ENCODE measurements around the gene TMEM37.

TMEM37 gene

DNA sequence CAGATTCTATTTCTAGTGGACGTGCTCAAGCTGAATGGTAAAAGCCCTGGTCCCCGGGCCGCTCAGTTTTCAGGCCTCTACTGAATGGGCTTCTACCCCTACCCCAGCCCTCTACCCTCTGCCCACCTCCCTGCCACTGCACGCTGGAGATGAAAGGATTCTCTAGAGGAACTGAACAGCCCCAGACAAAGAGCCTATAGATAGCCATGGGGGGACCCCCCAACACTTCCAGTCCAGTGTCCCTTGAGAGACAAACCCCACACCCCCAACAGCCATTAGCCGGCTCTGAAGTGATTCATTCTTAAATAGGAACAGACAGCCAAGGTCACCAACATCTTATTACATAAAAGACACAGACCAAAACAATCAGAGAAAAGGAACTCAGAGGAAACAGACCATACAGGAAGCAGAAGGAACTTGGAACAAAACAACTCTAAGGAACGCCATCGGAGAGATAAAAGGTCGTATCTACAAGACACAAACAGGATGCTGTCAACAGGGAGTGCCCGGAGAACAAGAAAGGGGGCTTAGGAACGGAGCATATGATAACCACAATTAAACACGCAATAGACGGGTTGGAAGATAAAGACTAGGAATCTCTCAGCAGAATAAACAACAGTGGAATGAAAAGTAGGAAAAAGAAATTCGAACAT, 23.5 kb downstream of the TMEM37 start:
- DNase-seq (ENCODE audit: low spot score), result no peak

GRCh38 chr2:119460076-119460475, 28.4 kb downstream of the TMEM37 start:
- DNase-seq (ENCODE audit: low spot score), result no peak

- no peak for DNase-seq (ENCODE audit: low spot score)
Observed at GRCh38 chr2:119461811-119462210, 30.2 kb downstream of the TMEM37 start.

- DNase-seq (ENCODE audit: low spot score), result no peak
Observed at GRCh38 chr2:119462574-119462973, 30.9 kb downstream of the TMEM37 start.

GRCh38 chr2:119463136-119463535, 31.5 kb downstream of the TMEM37 start:
- no peak for DNase-seq (ENCODE audit: low spot score)

GRCh38 chr2:119463990-119464389, 32.3 kb downstream of the TMEM37 start:
- no peak for DNase-seq (ENCODE audit: low spot score)

GRCh38 chr2:119464981-119465380, 33.3 kb downstream of the TMEM37 start:
- DNase-seq (ENCODE audit: low spot score), result no peak

DNA sequence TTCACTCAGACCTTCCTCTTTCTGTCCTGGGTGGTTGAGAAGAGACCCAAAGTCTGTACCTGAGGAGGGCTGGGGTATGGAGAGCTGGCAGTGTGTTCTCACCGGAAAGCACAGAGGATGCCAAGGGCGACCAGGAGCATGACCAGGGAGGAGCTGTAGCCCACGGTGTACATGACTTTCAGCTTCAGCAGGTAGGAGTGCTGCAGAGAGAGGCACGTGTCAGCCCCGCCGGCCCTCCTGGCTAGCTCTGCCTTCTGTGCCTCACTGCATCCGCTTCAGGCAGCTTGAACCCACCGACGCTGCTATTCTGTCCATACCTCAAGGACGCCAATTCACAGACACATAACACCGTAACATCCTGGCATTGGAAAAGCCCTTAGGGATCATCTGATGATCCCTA, 34.0 kb downstream of the TMEM37 start:
- no peak for DNase-seq (ENCODE audit: low spot score)

DNA sequence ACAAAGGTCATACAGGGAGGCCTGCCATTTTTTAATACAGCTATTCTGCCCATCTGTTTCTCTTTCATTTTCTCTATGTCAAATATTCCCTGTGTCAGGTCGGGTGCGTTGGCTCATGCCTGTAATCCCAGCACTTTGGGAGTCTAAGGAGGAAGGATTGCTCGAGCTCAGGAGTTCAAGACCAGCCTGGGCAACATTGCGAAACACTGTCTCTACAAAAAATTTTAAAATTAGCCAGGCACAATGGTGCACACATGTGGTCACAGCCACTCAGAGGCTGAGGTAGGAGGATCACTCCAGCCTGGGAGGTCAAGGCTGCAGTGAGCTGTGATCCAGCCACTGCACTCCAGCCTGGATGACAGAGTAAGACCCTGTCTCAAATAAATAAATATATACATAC, 34.7 kb downstream of the TMEM37 start:
- DNase-seq (ENCODE audit: low spot score), result no peak

GRCh38 chr2:119468154-119468955, 36.7 kb downstream of the TMEM37 start:
- DNase-seq (ENCODE audit: low spot score), result no peak

DNA sequence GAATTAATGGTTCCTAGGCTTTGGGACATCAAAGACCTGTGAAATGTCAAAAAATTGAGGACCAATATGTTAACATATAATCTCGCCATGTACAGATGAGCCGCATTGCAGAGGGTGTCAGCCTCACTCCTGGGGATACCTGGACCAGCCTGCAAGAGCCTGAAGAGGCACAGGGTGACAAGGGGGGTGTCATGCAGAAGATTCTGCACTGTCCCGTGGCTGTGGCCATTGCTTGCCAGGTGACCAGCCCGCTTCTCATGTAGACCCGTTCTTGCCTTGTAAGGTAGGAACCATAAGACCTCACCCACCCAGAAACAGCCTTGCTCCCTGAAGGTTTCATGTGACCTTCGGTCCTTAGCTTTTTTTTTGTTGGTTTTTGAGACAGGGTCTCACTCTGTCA, 37.5 kb downstream of the TMEM37 start:
- DNase-seq (ENCODE audit: low spot score), result no peak

DNA sequence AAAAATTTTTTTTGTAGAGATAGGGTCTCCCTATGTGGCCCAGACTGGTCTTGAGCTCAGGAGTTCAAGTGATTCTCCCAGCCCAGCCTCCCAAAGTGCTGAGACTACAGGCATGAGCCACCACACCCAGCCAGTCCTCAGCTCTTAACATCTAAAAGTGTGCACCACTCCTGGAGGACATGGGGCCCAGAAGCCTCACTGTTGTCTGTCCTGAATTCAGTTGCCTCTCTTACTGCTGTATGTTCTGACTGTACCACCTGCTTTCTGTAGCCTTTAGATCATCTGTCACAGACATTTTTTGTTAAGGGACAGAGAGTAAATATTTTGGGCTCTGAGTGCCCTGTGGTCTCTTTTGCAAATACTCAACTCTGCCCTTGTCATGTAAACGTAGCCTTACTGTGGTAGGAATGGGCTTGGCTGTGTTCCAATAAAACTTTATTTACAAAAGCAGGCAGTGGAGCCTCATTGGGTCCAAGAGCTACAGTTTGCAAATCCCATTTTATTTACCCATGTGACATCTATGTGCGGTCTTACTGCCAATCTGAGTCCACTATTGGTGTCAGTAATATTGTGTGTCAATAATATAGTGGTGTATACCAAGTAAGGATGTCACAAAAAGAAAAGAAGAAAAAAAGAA, 38.1 kb downstream of the TMEM37 start:
- no peak for DNase-seq (ENCODE audit: low spot score)

DNA sequence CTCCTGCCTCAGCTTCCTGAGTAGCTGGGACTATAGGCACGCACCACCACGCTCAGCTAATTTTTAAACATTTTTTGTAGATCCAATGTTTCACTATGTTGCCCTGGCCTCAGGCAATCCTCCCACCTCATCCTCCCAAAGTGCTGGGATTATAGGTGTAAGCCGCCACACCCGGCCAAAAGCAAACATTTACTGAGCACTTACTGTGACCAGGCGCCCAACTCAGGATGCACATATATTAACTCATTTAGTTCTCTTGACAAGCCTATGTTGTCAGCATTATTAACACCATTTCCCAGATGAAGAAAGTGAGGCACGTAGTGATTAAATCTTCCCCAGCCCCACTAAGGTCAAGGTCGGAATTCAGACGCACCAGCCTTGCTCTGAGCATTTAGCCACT, 41.1 kb downstream of the TMEM37 start:
- DNase-seq (ENCODE audit: low spot score), result no peak

GRCh38 chr2:119473621-119474370, 42.1 kb downstream of the TMEM37 start:
- DNase-seq (ENCODE audit: low spot score), result no peak

DNA sequence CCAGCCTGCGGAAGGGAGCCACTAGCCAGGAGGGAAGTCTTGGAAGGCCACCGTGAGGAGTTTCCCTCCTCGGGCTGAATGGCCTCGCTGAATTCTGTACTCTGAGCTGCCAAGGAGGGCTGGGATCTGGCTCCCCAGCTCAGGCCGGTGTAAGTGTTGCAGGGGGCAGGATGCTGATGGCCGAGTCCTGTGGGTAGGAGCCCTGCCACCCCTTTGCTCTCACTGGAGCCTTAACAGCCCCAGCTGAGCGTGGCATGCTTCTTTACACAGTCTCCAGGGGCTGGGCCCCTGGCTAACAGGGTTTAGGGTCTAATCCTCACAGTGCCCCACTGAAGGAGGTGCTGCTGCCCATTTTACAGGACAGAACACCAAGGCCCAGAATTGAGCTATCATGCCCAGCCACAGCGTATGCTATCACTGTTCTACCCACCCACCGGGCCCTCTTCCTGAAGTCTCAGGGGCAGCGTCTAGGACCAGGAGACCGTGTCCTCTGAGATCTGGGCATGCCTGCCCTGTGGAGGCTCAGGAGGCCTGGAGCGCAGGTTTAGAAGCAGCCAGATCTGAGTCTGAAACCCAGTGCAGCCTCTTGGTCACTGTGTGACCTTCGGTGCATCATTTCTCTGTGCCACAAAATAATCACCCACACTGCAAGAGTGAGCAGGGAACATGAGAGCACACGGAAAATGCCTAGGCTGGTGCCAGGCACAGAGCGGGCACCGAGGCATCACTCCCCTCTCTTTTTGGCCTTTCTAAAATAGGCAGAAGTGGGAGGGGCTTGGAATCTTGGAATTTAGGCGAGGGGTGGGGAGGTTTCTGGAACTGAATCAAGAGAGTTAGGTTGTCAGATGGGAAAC, 42.9 kb downstream of the TMEM37 start:
- DNase-seq (ENCODE audit: low spot score), result no peak

DNA sequence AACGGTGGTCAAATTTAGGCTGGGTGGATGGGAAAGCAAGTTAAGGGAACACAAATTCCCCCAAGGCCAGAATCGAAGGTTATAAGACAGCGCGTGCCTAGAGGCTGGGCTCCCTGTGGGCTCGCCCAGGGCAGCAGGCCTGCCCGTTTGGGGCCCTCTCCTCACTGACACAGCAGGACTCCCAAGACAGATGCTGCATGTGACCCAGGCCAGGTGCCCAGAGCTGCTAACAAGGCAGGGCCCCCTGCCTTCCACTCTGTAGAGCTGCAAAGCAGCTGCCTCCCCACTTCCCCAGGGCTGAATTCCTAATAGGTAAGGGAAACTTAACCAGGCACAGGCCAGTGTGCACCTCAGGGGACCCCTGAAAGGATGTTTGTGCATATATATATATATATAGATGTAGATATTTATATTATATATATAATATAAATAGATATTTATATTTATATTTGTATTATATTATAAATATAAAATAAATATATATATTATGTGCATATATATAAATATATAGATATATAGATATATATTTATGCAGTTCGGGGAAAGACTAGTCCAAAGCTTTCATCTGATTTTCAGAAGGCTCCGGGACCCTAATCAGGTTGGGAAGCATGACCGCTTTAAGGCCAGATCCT, 43.7 kb downstream of the TMEM37 start:
- no peak for DNase-seq (ENCODE audit: low spot score)

DNA sequence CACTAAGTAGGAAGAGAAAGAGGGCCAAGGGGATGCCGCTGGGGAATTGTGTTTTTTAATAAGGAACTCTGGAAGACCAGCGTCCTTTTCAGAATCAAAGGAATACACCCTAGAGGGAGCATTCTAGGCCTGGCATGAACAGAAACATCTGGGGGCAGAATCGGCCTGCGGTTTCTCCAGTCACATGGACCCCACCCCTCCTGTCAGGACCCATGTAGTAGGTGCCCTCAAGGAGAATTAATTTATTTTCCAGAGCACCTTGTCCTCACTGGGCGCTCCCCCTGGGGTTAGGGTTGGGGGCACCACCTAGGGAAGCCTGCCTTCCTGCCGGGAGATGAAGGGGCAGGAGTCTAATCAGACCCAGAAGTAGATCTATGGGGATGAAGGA, 44.2 kb downstream of the TMEM37 start:
- DNase-seq (ENCODE audit: low spot score), result no peak

- DNase-seq (ENCODE audit: low spot score), result peak; percentile 75
Observed at GRCh38 chr2:119476301-119477112, 44.9 kb downstream of the TMEM37 start.

- DNase-seq (ENCODE audit: low spot score), result no peak
Observed at GRCh38 chr2:119477113-119477505, 45.5 kb downstream of the TMEM37 start.
